CD8-positive, alpha-beta memory T cell (primary cell): Measurements from ENCODE around the gene SELENOV. TPM values are rescaled to one million over a fixed set of nuclear protein-coding genes. Genes with fewer than 3 reads are reported as not detected.

Experiments
- CTCF ChIA-PET: fragments of 350-600 bp; sonication (Branson Sonifier 250); formaldehyde crosslinking; loops from one replicate; lab custom pipeline; 2021; ENCODE audit warnings: antibody characterized with exemption; lab: Charles Lee
- POLR2A ChIA-PET: fragments of 350-600 bp; sonication (Branson Sonifier 250); formaldehyde crosslinking; loops from one replicate; lab custom pipeline; 2021; ENCODE audit warnings: antibody characterized with exemption; lab: Charles Lee
- DNase-seq, 5 donors: peaks; one replicate each; pipeline versions ENCODE4 v3.0.0 to v3.0.0-alpha.2; 2020 to 2022; ENCODE audit warnings: mixed read lengths in 1 of 5
- H3K27ac ChIP-seq: one replicate; pipeline ENCODE4 v1.7.0; 2013; ENCODE audit warnings: low read depth, mild to moderate bottlenecking, low read length, moderate library complexity
- H3K27me3 ChIP-seq: 2 replicates; pipeline ENCODE4 v1.7.0; 2013; ENCODE audit warnings: low read length, mild to moderate bottlenecking; ENCODE audit not compliant: insufficient read depth, poor library complexity, severe bottlenecking
- H3K36me3 ChIP-seq: 2 replicates; pipeline ENCODE4 v1.7.0; 2013; ENCODE audit warnings: mild to moderate bottlenecking, low read length, moderate library complexity; ENCODE audit not compliant: insufficient read depth
- H3K4me1 ChIP-seq: 2 replicates; pipeline ENCODE4 v1.7.0; 2013; ENCODE audit warnings: mild to moderate bottlenecking, low read length, moderate library complexity; ENCODE audit not compliant: insufficient read depth
- H3K4me3 ChIP-seq: 2 replicates; pipeline ENCODE4 v1.7.0; 2013; ENCODE audit warnings: mild to moderate bottlenecking, low read length
- H3K9me3 ChIP-seq: 2 replicates; pipeline ENCODE4 v1.7.0; 2013; ENCODE audit warnings: mild to moderate bottlenecking, low read length
- H3K27ac Mint-ChIP-seq, 8 donors: one replicate each; pipeline ENCODE4 v1.8.0; 2020 to 2021; ENCODE audit warnings: mixed read lengths in 8 of 8, mild to moderate bottlenecking in 6 of 8, inconsistent platforms in 3 of 8, moderate library complexity in 3 of 8
- H3K27me3 Mint-ChIP-seq, 2 donors: one replicate each; pipeline ENCODE4 v1.8.0; 2020 to 2021; ENCODE audit warnings: mixed read lengths in 2 of 2, mild to moderate bottlenecking in 1 of 2, moderate library complexity in 1 of 2
- H3K36me3 Mint-ChIP-seq, 3 donors: one replicate each; pipeline ENCODE4 v1.8.0; 2020 to 2021; ENCODE audit warnings: mixed read lengths in 3 of 3, inconsistent platforms in 1 of 3, mild to moderate bottlenecking in 1 of 3
- H3K4me1 Mint-ChIP-seq, 3 donors: one replicate each; pipeline ENCODE4 v1.8.0; 2020 to 2021; ENCODE audit warnings: mixed read lengths in 3 of 3, inconsistent platforms in 1 of 3, mild to moderate bottlenecking in 1 of 3
- H3K4me3 Mint-ChIP-seq, 7 donors: one replicate each; pipeline ENCODE4 v1.8.0; 2020 to 2021; ENCODE audit warnings: mixed read lengths in 7 of 7, mild to moderate bottlenecking in 6 of 7, moderate library complexity in 4 of 7, inconsistent platforms in 2 of 7
- H3K9me3 Mint-ChIP-seq, 5 donors: one replicate each; pipeline ENCODE4 v1.8.0; 2020 to 2022; ENCODE audit warnings: mixed read lengths in 5 of 5, mild to moderate bottlenecking in 3 of 5, moderate library complexity in 2 of 5, inconsistent platforms in 1 of 5
- polyA plus RNA-seq: library from polyadenylated mRNA; unstranded; fragments of 300-500 nt; fragmentation: Illumina TruSeq; gene quantifications from one replicate; pipeline ENCODE4 v1.2.3, GENCODE V29; 2021
- total RNA-seq, 2 experiments: library from RNA; stranded (reverse); gene quantifications; one replicate each; pipeline ENCODE4 v1.2.3, GENCODE V29; 2021

Gene SELENOV
- total and polyA plus RNA-seq, 3 experiments from 2014 or later: not detected

DNA sequence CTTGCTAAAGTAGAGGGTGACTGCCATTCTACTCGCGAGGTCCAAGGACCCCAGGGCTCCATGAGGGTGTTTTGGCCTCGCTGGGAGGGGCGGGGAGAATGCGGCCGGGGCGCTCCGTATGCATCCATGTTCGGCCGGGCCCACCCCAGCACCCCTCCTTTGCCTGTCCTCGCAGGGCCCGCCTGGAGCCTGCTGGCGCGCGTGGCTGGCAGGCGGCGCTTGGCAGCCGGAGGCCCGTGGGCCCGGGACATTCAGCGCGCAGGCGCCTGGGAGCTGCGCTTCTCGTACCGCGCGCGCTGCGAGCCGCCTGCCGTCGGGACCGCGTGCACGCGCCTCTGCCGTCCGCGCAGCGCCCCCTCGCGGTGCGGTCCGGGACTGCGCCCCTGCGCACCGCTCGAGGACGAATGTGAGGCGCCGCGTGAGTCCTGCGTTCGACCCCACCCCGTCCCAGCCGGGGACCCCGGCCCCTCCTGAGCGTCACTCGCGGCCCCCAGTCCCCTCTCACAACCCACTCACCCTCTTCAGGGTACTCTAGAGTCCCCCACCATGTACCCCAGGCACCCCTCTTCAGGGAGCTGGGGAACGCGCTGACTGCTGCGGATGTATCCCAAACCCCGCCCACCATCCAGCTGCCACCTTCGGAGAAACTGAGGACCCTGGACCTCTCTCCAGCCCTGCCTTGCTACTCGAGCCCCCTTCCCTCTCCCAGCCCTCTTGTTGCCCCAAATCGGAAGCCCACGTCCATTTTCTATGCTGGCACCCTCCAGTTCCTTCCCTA is 12.1 kb upstream of the SELENOV start:
- no peaks in the 10 kb centered on the region for H3K36me3 Mint-ChIP-seq
- H3K27ac Mint-ChIP-seq: peak overlapping the region in 4 of 8 donors; percentile 38 to 66 (median 52)
- Histone ChIP-seq H3K4me3 (no peak overlapping the region), H3K27me3 (peaks cover 31% of the 10 kb centered on the region), H3K27ac (no peak overlapping the region), H3K9me3 (no peaks in the 10 kb centered on the region), H3K36me3 (no peaks in the 10 kb centered on the region), H3K4me1 (peaks cover 25% of the 10 kb centered on the region)
- ChIA-PET CTCF (interaction anchor here (0.8 to 2.1 kb wide), 9 partner anchors 11 to 112 kb away, joined by 3 to 11 read pairs (median 4); partner anchors contain the start of genes EID2B, PAF1, SELENOV and SUPT5H), POLR2A (interaction anchor here (0.9 kb wide), 1 partner anchor 62 kb away, joined by 4 read pairs; no protein-coding TSS in a partner anchor)
- peak overlapping the region in 2 of 7 donors; percentile 46 to 52 for H3K4me3 Mint-ChIP-seq
- H3K9me3 Mint-ChIP-seq: peaks cover 0 to 7% (median 0%) of the 10 kb centered on the region in 5 donors
- peaks cover 50 to 72% of the 10 kb centered on the region in 2 donors for H3K27me3 Mint-ChIP-seq
- H3K4me1 Mint-ChIP-seq: peaks cover 26 to 41% (median 30%) of the 10 kb centered on the region in 3 donors
- peak; percentile 68 to 82 (median 75) for DNase-seq

DNA sequence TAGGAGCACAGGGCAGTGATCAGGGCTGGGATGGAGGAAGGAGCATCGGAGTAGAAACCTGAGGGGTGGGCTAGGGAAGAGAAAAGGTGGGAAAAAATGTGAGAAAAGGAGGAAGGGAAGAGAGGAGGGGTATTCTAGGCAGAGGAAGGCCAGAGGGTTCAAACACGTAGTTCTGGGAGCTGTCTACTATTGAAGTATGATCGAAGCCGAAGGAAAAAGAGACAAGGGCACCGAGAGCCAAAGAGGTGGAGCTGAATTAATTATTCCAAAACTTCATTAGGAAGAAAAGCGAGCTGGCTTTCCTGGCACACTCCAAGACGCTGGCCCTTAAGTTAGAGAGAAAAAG is 8.4 kb upstream of the SELENOV start:
- Histone ChIP-seq H3K27me3 (peaks cover 8% of the 10 kb centered on the region), H3K4me3 (no peak overlapping the region), H3K9me3 (no peaks in the 10 kb centered on the region), H3K27ac (no peak overlapping the region), H3K36me3 (no peaks in the 10 kb centered on the region), H3K4me1 (peaks cover 14% of the 10 kb centered on the region)
- no peak for DNase-seq
- POLR2A ChIA-PET: no interaction called here
- peaks cover 35 to 59% of the 10 kb centered on the region in 2 donors for H3K27me3 Mint-ChIP-seq
- peak overlapping the region; percentile 30 to 69 (median 66) for H3K4me3 Mint-ChIP-seq
- H3K4me1 Mint-ChIP-seq: peaks cover 16 to 22% (median 18%) of the 10 kb centered on the region in 3 donors
- CTCF ChIA-PET: interaction anchor here (1.4 kb wide), 1 partner anchor 13 kb away, joined by 4 read pairs; no protein-coding TSS in a partner anchor
- peaks cover 0 to 6% (median 0%) of the 10 kb centered on the region in 5 donors for H3K9me3 Mint-ChIP-seq
- H3K27ac Mint-ChIP-seq: peak overlapping the region in 1 of 8 donors; percentile 66
- H3K36me3 Mint-ChIP-seq: no peaks in the 10 kb centered on the region

- peak overlapping the region; percentile 34 for H3K4me3 ChIP-seq
- no peak overlapping the region for H3K27ac Mint-ChIP-seq
Measured at GRCh38 chr19:39506944-39507714, 7.8 kb upstream of the SELENOV start.

GRCh38 chr19:39507715-39508364 is 7.1 kb upstream of the SELENOV start:
- peaks cover 14% of the 10 kb centered on the region for H3K4me1 ChIP-seq
- Mint-ChIP-seq H3K27ac (peak overlapping the region in 1 of 8 donors; percentile 7), H3K27me3 (peaks cover 36 to 64% of the 10 kb centered on the region in 2 donors), H3K4me1 (peaks cover 16 to 22% (median 18%) of the 10 kb centered on the region in 3 donors), H3K9me3 (peaks cover 0 to 6% (median 0%) of the 10 kb centered on the region in 5 donors), H3K36me3 (no peaks in the 10 kb centered on the region), H3K4me3 (peak overlapping the region; percentile 69 to 84 (median 79))
- no peak overlapping the region for H3K27ac ChIP-seq
- POLR2A ChIA-PET: no interaction called here
- DNase-seq: no peak
- no peaks in the 10 kb centered on the region for H3K9me3 ChIP-seq
- no peaks in the 10 kb centered on the region for H3K36me3 ChIP-seq
- H3K27me3 ChIP-seq: peaks cover 5% of the 10 kb centered on the region
- peak overlapping the region; percentile 34 for H3K4me3 ChIP-seq
- CTCF ChIA-PET: interaction anchor here (1.4 kb wide), 1 partner anchor 12 kb away, joined by 4 read pairs; no protein-coding TSS in a partner anchor

More at GRCh38 chr19:39506944-39507714, 7.8 kb upstream of the SELENOV start:
- Mint-ChIP-seq H3K36me3 (no peaks in the 10 kb centered on the region), H3K9me3 (peaks cover 0 to 6% (median 0%) of the 10 kb centered on the region in 5 donors), H3K4me3 (peak overlapping the region; percentile 69 to 84 (median 79)), H3K27me3 (peaks cover 35 to 60% of the 10 kb centered on the region in 2 donors), H3K4me1 (peaks cover 16 to 22% (median 18%) of the 10 kb centered on the region in 3 donors)
- DNase-seq: peak in 3 of 5 donors; percentile 23 to 57 (median 35)
- H3K9me3 ChIP-seq: no peaks in the 10 kb centered on the region
- peaks cover 14% of the 10 kb centered on the region for H3K4me1 ChIP-seq
- H3K27ac ChIP-seq: no peak overlapping the region
- POLR2A ChIA-PET: no interaction called here
- CTCF ChIA-PET: interaction anchor here (1.4 kb wide), 1 partner anchor 12 kb away, joined by 4 read pairs; no protein-coding TSS in a partner anchor
- H3K36me3 ChIP-seq: no peaks in the 10 kb centered on the region
- H3K27me3 ChIP-seq: peaks cover 5% of the 10 kb centered on the region

DNA sequence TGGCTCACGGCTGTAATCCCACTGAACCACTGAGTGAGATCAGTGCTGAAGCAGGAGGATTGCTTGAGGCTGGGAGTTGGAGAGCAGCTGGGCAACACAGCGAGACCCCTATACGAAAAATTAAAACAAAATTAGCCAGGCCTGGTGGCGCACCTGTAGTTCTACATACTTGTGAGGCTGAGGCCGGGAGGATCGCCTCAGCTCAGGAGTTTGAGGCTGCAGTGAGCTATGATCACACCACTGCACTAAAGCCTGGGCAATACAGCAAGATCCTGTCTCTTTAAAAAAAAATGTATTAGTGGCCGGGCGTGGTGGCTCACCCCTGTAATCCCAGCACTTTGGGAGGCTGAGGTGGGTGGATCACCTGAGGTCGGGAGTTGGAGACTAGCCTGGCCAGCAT is 6.3 kb upstream of the SELENOV start:
- CTCF ChIA-PET: no interaction called here

GRCh38 chr19:39509233-39509632 is 5.7 kb upstream of the SELENOV start:
- POLR2A ChIA-PET: no interaction called here
- Mint-ChIP-seq H3K36me3 (no peaks in the 10 kb centered on the region), H3K27me3 (peaks cover 40 to 63% of the 10 kb centered on the region in 2 donors)

More for the DNA sequence above, 6.3 kb upstream of the SELENOV start:
- DNase-seq: no peak
- Mint-ChIP-seq H3K4me3 (peak overlapping the region in 2 of 7 donors; percentile 54 to 75), H3K9me3 (peaks cover 0 to 6% (median 0%) of the 10 kb centered on the region in 5 donors), H3K36me3 (no peaks in the 10 kb centered on the region), H3K27me3 (peaks cover 39 to 63% of the 10 kb centered on the region in 2 donors), H3K4me1 (peaks cover 10 to 18% (median 16%) of the 10 kb centered on the region in 3 donors), H3K27ac (no peak overlapping the region)
- H3K27ac ChIP-seq: no peak overlapping the region
- POLR2A ChIA-PET: no interaction called here
- no peaks in the 10 kb centered on the region for H3K36me3 ChIP-seq
- peaks cover 12% of the 10 kb centered on the region for H3K27me3 ChIP-seq
- no peaks in the 10 kb centered on the region for H3K9me3 ChIP-seq
- no peak overlapping the region for H3K4me3 ChIP-seq
- H3K4me1 ChIP-seq: peaks cover 8% of the 10 kb centered on the region

DNA sequence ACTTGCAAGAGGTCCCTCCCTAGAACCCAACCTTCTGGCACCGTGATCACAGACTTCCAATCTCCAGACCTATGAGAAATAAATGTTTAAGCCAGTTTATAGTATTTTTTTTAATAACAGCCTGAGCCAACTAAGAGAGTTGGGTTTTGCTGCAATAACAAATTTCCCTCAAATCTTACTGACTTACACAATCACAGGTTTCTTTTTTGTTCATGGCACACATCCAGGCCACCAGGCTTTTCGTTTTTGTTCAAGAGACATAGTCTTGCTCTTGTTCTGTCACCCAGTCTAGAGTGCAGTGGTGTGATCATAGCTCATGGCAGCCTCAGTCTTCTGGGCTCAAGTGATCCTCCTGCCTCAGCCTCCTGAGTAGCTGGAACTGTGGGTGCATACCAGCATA is 2.0 kb upstream of the SELENOV start:
- Mint-ChIP-seq H3K9me3 (peaks cover 0 to under 1% (median 0%) of the 10 kb centered on the region in 5 donors), H3K36me3 (peaks cover 0 to 4% (median 0%) of the 10 kb centered on the region in 3 donors), H3K4me3 (no peak overlapping the region), H3K4me1 (peaks cover 10 to 27% (median 15%) of the 10 kb centered on the region in 3 donors), H3K27ac (no peak overlapping the region), H3K27me3 (peaks cover 54 to 65% of the 10 kb centered on the region in 2 donors)
- H3K9me3 ChIP-seq: no peaks in the 10 kb centered on the region
- no peaks in the 10 kb centered on the region for H3K36me3 ChIP-seq
- peaks cover 41% of the 10 kb centered on the region for H3K27me3 ChIP-seq
- H3K4me3 ChIP-seq: no peak overlapping the region
- peaks cover 18% of the 10 kb centered on the region for H3K4me1 ChIP-seq
- POLR2A ChIA-PET: no interaction called here
- no peak overlapping the region for H3K27ac ChIP-seq
- CTCF ChIA-PET: interaction anchor here (0.9 kb wide), 1 partner anchor 19 kb away, joined by 3 read pairs; the partner anchor contains the start of gene EID2B
- no peak for DNase-seq

More at GRCh38 chr19:39509233-39509632, 5.7 kb upstream of the SELENOV start:
- Histone ChIP-seq H3K4me3 (no peak overlapping the region), H3K27me3 (peaks cover 15% of the 10 kb centered on the region), H3K9me3 (no peaks in the 10 kb centered on the region), H3K36me3 (no peaks in the 10 kb centered on the region), H3K4me1 (peaks cover 8% of the 10 kb centered on the region), H3K27ac (no peak overlapping the region)
- CTCF ChIA-PET: no interaction called here
- Mint-ChIP-seq H3K27ac (no peak overlapping the region), H3K4me1 (peaks cover 10 to 19% (median 18%) of the 10 kb centered on the region in 3 donors), H3K9me3 (peaks cover 0 to 6% (median 0%) of the 10 kb centered on the region in 5 donors), H3K4me3 (no peak overlapping the region)
- DNase-seq: no peak
